Measurements from ENCODE around the gene HSD17B13.
"Not testable (repeated sequence)": the region's sequence is repeated elsewhere in the genome, so short reads cannot be mapped to it uniquely, and the experiment has no call there.

The HSD17B13 gene

GRCh38 chr4:87316961-87317360 lies 5.7 kb downstream of the HSD17B13 start:
- no peak for DNase-seq (ENCODE audit: low read depth in 3 of 3)

- not testable (repeated sequence) for DNase-seq (ENCODE audit: low read depth in 3 of 3)
These were observed 7.7 kb downstream of the HSD17B13 start for GRCh38 chr4:87315000-87315399.

GRCh38 chr4:87313756-87314155 lies 8.9 kb downstream of the HSD17B13 start:
- no peak for DNase-seq (ENCODE audit: low read depth in 3 of 3)

GRCh38 chr4:87311684-87312083 lies 11.0 kb downstream of the HSD17B13 start:
- DNase-seq (ENCODE audit: low read depth in 3 of 3): no peak

- DNase-seq (ENCODE audit: low read depth in 3 of 3): no peak
These were observed 11.9 kb downstream of the HSD17B13 start for GRCh38 chr4:87310691-87311335.

GRCh38 chr4:87309625-87310024 lies 13.1 kb downstream of the HSD17B13 start:
- no peak for DNase-seq (ENCODE audit: low read depth in 3 of 3)

GRCh38 chr4:87306056-87306455 lies 16.6 kb downstream of the HSD17B13 start:
- DNase-seq (ENCODE audit: low read depth in 3 of 3): no peak

GRCh38 chr4:87305562-87305961 lies 17.1 kb downstream of the HSD17B13 start:
- DNase-seq (ENCODE audit: low read depth in 3 of 3): no peak

GRCh38 chr4:87304745-87305432 lies 17.8 kb downstream of the HSD17B13 start:
- DNase-seq (ENCODE audit: low read depth in 3 of 3): no peak

GRCh38 chr4:87299898-87300297 lies 22.8 kb downstream of the HSD17B13 start:
- DNase-seq (ENCODE audit: low read depth in 3 of 3): no peak

GRCh38 chr4:87298362-87298761 lies 24.3 kb downstream of the HSD17B13 start:
- no peak for DNase-seq (ENCODE audit: low read depth in 3 of 3)

GRCh38 chr4:87294911-87295310 lies 27.8 kb downstream of the HSD17B13 start:
- not testable (repeated sequence) for DNase-seq (ENCODE audit: low read depth in 3 of 3)

GRCh38 chr4:87293889-87294288 lies 28.8 kb downstream of the HSD17B13 start:
- DNase-seq (ENCODE audit: low read depth in 3 of 3): not testable (repeated sequence)

- DNase-seq (ENCODE audit: low read depth in 3 of 3): no peak
These were observed 35.7 kb downstream of the HSD17B13 start for GRCh38 chr4:87286970-87287369.

- not testable (repeated sequence) for DNase-seq (ENCODE audit: low read depth in 3 of 3)
These were observed 38.4 kb downstream of the HSD17B13 start for GRCh38 chr4:87284268-87284667.

GRCh38 chr4:87283151-87283550 lies 39.5 kb downstream of the HSD17B13 start:
- DNase-seq (ENCODE audit: low read depth in 3 of 3): no peak

GRCh38 chr4:87281603-87282002 lies 41.1 kb downstream of the HSD17B13 start:
- DNase-seq (ENCODE audit: low read depth in 3 of 3): no peak

- DNase-seq (ENCODE audit: low read depth in 3 of 3): no peak
These were observed 44.3 kb downstream of the HSD17B13 start for GRCh38 chr4:87278335-87278794.

GRCh38 chr4:87275311-87275710 lies 47.4 kb downstream of the HSD17B13 start:
- no peak for DNase-seq (ENCODE audit: low read depth in 3 of 3)

- no peak for DNase-seq (ENCODE audit: low read depth in 3 of 3)
These were observed 47.9 kb downstream of the HSD17B13 start for GRCh38 chr4:87274803-87275202.

GRCh38 chr4:87274327-87274726 lies 48.4 kb downstream of the HSD17B13 start:
- no peak for DNase-seq (ENCODE audit: low read depth in 3 of 3)

- DNase-seq (ENCODE audit: low read depth in 3 of 3): no peak
These were observed 51.9 kb downstream of the HSD17B13 start for GRCh38 chr4:87270825-87271224.

- no peak for DNase-seq (ENCODE audit: low read depth in 3 of 3)
These were observed 52.5 kb downstream of the HSD17B13 start for GRCh38 chr4:87270144-87270543.
